HG02885 (cell line): ENCODE data around the gene PRDM1.
"Not testable (repeated sequence)": the region's sequence is repeated elsewhere in the genome, so short reads cannot be mapped to it uniquely, and the experiment has no call there.

Experiments
- ATAC-seq: cut with Tn5 transposase; IDR thresholded peaks from one replicate; pipeline ENCODE4 v1.9.1; 2021; ENCODE audit warnings: mild to moderate bottlenecking; ENCODE audit not compliant: unreplicated experiment, poor library complexity

Gene PRDM1

GRCh38 chr6:106134087-106134770, 48.1 kb downstream of the PRDM1 start:
- no peak for ATAC-seq

DNA sequence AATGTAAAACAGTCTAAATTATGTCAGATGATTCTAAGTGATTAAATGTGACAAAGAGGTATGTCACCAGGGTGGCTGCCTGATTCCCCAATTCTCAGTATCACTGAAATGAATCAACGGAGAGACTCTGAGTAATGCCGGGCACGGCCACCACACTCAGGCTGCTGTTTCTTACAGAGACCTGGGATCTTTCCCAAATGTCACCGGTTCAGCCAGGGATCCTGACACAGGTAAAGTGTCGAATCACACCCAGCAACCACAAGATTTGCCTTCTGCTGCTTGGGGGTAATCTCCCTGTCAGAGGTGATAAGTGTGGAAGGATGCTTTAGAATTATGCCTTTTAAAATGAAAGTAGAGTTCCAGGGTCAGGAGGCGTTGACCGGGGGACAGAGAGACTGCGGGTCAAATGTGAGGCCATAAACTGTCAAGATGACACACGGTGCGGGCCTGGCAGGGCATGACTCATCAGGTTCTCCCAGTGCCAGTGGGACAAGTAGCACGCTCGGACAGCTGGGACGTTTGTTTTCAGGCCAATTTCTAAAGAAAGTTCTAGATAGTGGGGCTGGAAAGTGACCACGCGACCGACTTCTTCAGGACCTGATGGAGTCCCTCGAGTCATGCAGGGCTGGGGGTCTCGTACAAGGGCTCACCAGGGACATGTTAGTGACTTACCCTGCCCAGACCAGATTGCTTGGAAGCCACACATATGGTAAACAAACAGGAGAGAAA, 48.9 kb downstream of the PRDM1 start:
- no peak for ATAC-seq

DNA sequence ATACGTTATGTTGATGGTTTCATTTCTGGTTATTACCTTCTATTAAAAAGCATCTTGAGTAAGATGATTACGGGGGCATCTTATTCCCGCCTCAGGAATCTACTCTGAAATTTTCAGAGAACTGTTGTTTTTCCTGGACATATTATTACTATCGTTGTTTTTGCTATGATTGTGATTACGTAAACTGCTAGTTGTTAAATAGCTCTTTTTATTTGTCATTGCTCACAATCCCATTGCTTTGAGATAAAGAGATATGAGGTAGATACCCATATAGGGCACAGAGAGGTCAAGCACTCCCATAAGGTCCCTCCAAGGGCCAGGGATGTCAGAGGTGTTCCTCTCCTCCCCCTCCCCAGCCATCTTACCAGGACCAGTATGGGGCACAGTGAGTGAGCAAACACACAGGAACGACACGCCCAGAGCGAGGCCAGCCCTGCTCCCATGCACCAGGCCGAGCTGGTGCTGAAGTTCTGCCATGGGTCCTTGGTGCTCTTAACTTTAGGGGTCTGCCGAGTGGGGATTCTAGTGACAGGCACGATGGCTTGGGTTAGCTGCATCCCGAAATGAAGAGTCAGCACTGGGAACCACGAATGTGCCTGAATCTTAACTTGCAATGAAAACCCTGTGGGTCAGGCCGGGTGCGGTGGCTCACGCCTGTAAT, 49.9 kb downstream of the PRDM1 start:
- no peak for ATAC-seq

GRCh38 chr6:106136845-106137244, 50.7 kb downstream of the PRDM1 start:
- no peak for ATAC-seq

DNA sequence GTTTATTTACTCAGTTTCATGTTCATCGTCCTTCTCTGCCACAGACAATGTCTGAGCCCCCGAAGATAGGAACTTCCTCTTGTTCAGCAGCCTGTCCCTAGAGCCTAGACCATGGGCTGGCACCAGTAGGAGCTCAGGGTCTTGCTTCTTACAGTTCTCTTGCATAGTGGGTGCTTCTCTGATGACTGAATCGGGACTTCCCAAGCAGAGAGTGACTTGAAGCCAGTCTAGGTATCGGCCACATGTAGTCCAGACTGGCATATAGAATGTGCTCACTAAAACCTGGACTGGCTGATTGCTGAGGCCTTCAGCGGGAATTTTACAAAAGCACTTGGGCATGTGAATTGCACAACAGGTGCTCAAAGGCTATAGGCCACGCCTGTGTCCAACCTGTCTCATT, 52.0 kb downstream of the PRDM1 start:
- no peak for ATAC-seq

GRCh38 chr6:106141441-106142237, 55.5 kb downstream of the PRDM1 start:
- peak; percentile 75 for ATAC-seq

DNA sequence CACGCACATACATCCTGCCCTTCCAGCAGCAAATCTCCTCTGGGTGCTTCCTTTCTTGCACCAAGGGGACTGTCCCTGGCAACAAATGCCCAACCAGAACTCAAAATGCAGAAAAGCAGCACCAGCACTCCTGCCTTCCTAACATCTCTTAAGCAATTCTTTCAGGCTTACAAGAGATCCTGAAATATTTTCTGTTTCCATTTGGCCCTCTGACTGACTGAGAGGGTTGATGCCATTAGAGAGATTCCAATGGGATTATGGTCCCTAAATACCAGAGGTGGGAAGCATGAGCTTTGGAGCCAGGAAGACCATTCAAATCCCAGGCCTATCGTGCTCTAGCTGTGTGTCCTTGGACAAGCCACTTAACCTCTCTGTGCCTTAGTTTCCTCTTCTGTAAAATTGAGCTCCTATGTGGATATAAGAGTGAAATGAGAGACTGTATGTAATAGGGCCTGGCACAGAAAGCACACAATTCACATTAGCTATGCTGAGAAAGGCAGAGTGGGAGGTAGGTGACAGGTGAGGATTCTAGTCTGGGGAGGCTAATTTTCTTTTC, 56.8 kb downstream of the PRDM1 start:
- ATAC-seq = no peak

DNA sequence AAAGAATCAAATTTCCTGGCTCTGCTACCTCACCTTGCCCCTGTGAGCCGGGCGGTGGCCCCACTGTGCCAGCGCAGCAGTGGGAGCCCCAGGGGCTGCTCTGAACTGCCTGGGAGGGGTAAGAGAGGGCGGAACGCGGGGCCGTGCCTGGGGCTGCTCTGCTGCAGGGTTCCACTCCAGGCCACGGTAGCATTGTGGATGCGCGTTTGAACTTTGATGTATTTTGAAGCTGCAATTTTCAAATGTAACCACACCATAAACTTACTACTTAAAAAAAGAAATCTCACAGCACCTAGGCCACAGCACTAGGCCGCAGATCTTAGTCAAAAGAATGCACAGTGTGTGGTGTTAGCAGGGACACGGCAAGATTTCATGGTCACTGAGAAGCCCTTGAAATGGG, 57.5 kb downstream of the PRDM1 start:
- no peak for ATAC-seq

DNA sequence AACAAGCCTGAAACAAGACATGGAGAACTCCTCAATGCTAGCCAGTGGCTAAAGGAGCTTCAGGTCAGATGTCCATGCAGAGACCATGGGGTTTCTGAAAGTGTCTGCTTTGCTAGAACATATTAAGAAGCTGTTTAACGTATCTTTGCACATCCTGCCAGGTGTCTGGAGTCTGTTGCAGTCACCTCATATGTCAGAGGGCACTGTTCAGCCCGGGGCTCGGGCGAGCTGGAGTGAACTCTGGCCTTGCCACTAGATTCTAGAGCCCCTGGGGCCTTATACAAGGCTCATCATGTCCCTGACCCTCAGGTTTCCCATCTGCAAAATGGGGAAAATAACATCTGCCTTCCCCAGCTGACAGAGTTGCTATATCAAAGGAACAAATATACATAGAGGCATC, 59.0 kb downstream of the PRDM1 start:
- no peak for ATAC-seq

GRCh38 chr6:106145741-106146227, 59.6 kb downstream of the PRDM1 start:
- peak; percentile 36 for ATAC-seq

DNA sequence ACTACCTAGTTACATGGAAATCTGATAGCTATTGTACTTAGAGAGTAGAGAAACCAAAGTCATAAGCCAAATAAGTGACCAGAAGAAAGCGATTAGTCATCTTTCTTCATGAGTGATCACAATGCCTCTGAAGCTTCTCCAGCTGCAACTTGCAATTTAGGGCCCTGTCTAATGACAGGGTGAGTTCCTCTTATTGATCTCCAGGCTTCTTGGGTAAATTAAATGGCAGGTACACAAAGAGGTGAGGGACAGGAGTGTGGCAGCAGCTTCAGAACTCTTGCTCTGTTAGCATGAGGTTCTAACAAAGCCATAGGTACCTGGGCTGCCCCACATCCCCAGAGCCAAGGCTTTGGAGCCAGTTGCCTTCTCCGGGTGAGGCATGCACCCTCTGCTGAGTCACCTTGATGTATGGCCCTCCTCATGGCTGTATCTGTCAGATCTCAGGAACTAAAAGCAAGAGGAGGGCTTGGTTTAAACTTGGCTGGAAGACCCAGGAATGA, 60.8 kb downstream of the PRDM1 start:
- ATAC-seq = peak; percentile 51

- no peak for ATAC-seq
Observed at GRCh38 chr6:106147476-106147875, 61.3 kb downstream of the PRDM1 start.

DNA sequence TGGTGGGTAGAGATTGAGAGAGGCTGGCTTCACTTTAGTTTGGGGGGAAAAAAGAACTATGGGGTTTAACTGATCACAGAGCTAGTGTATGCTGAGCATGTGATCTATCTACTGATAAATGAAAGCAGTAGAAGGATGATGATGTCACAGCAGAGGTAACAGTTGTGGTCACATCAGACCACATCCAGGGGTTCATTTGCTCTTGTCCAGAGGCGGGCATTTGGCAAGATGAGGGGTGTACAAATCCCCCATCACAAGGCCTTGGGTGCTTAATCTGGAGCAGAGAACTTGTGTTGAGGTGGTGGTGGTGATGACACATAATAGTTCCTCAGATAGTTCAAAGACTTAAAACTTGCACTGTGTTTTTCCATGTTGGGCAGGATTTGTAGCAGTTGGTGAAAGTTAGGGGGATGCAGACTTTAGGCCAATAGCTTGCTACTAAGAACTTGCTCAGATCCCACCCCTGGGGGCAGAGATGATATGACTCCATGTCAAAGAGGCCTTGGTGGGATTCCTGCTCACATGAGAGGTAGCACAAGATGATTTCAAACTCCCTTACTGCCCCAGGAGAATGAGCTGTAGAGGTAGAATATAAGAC, 63.4 kb downstream of the PRDM1 start:
- ATAC-seq = no peak

DNA sequence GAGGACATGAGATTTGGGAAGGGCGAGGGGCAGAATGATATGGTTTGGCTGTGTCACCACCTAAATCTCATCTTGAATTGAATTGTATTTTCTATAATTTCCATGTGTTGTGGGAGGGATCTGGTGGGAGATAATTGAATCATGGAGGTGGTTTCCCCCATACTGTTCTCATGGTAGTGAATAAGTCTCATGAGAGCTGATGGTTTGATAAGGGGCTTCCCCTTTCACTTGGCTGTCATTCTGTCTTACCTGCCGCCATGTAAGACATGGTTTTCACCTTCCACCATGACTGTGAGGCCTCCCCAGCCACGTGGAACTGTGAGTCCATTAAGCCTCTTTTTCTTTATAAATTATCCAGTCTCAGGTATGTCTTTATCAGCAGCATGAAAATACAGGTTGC, 66.3 kb downstream of the PRDM1 start:
- ATAC-seq = not testable (repeated sequence)

DNA sequence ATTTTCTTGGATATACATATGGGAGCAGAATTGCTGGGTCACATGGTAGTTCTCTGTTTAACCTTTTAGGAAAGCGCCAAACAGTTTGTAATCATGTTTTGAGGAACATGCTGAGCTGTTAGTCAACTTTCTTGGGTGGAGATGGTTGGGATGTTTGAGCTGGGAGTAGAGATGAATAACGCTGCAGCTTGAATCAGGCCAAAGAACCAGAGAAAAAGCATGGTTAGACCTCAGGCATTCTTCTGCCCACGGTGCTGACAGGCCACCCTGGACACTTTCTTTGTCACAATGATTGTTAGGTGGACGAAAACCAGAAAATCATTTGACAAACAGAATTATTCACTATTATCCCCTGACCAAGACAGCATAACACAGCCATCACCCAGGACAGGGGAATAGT, 66.8 kb downstream of the PRDM1 start:
- ATAC-seq = no peak

GRCh38 chr6:106154326-106154725, 68.2 kb downstream of the PRDM1 start:
- ATAC-seq = no peak

GRCh38 chr6:106155219-106155830, 69.2 kb downstream of the PRDM1 start:
- ATAC-seq = no peak

- no peak for ATAC-seq
Observed at GRCh38 chr6:106156413-106156812, 70.3 kb downstream of the PRDM1 start.

DNA sequence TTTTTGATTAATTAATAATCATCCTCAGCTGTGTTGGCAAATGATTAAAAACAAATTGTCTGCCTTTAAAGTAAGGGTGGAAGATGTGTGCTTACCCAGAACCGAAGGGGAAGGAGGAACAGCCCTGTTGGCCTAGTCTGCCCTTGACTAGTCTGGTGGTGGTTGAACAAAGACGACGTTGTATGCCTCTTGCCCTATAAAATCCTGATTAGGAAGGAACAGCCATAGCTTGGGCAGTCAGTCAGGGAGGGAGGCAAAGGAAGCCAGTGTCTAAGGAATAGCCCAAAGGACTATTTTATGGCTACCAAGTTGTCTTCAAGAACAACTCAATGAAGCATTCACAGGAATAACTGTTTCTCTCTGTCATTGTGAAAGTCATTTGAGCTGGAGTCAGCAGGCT, 70.7 kb downstream of the PRDM1 start:
- ATAC-seq = no peak
